ENCODE measurements around the gene SSBP2. TPM values are rescaled to one million over a fixed set of nuclear protein-coding genes. Genes with fewer than 3 reads are reported as not detected.
"Not testable (repeated sequence)": the region's sequence is repeated elsewhere in the genome, so short reads cannot be mapped to it uniquely, and the experiment has no call there.

SSBP2 gene
- total RNA-seq, 4 donors from 2014 or later = 10.9 to 22.3 (median 14.9) TPM

DNA sequence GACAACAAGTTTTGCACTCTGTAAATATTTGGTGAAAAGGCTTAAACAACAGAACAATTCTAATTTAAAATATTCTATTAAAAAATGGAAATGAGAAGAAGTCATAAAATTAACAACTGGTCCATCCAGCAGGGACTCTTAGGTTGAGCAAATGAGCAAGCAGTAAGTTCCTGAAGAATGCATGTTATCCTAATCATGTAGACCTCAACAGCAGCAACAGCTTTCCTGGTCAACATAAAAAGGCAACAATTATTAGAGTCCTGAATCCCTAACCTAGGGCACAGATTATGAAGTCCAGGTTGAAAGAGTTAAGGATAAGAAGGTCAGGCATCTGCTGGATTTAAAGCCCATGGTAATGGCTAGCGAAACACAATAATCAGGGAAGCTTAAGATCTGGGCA, 120.9 kb downstream of the SSBP2 start:
- H3K27me3 ChIP-seq = no peaks in the 10 kb centered on the region
- DNase-seq = no peak
- H3K4me1 ChIP-seq = no peaks in the 10 kb centered on the region
- no peaks in the 10 kb centered on the region for H3K36me3 ChIP-seq
- H3K9me3 ChIP-seq = no peaks in the 10 kb centered on the region
- no peak overlapping the region for H3K4me3 ChIP-seq
- H3K27ac ChIP-seq = no peak overlapping the region
- TF ChIP-seq, protein P1, sequence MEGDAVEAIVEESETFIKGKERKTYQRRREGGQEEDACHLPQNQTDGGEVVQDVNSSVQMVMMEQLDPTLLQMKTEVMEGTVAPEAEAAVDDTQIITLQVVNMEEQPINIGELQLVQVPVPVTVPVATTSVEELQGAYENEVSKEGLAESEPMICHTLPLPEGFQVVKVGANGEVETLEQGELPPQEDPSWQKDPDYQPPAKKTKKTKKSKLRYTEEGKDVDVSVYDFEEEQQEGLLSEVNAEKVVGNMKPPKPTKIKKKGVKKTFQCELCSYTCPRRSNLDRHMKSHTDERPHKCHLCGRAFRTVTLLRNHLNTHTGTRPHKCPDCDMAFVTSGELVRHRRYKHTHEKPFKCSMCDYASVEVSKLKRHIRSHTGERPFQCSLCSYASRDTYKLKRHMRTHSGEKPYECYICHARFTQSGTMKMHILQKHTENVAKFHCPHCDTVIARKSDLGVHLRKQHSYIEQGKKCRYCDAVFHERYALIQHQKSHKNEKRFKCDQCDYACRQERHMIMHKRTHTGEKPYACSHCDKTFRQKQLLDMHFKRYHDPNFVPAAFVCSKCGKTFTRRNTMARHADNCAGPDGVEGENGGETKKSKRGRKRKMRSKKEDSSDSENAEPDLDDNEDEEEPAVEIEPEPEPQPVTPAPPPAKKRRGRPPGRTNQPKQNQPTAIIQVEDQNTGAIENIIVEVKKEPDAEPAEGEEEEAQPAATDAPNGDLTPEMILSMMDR (IDR thresholded peaks at IDR 0.05) = no peak

DNA sequence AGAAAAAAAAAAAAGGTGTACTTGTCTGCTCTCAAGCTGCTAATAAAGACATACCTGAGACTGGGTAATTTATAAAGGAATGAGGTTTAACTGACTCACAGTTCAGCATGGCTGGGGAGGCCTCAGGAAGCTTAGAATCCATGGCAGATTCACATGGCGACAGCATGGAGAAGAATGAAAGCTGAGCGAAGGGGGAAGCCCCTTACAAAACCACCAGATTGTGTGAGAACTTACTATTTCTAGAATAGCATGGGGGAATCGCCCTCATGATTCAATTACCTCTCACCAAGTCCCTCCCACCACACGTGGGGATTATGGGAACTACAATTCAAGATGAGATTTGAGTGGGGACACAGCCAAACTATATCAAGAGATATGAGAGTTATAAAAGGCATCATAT, 122.8 kb downstream of the SSBP2 start:
- not testable (repeated sequence) for H3K36me3 ChIP-seq, H3K27ac ChIP-seq, H3K4me3 ChIP-seq, H3K9me3 ChIP-seq, DNase-seq, H3K27me3 ChIP-seq, H3K4me1 ChIP-seq

DNA sequence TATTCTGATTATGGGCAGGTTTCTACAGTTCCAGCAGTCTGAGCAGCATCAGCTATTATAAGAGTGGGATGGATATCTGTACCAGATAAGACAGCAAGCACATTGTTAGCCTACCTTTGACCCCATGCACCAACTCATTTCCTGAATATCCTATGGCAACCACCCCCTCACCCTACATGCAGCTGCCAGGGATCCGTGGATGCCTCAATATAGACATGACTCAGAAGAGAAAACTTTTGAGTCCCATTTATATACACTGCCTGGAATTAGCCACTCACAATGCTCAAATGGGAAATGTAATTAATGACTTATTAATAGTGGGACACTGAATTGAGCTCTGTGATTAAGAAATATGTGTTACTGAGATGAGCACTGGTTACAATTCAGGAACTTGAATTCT, 124.4 kb downstream of the SSBP2 start:
- Histone ChIP-seq H3K4me1 (no peaks in the 10 kb centered on the region), H3K4me3 (no peak overlapping the region), H3K27ac (no peak overlapping the region), H3K36me3 (no peaks in the 10 kb centered on the region), H3K27me3 (no peaks in the 10 kb centered on the region), H3K9me3 (no peaks in the 10 kb centered on the region)
- TF ChIP-seq POLR2A (IDR thresholded peaks at IDR 0.05) = no peak
- TF ChIP-seq, protein P1 (IDR thresholded peaks at IDR 0.05) = no peak
- DNase-seq = no peak

DNA sequence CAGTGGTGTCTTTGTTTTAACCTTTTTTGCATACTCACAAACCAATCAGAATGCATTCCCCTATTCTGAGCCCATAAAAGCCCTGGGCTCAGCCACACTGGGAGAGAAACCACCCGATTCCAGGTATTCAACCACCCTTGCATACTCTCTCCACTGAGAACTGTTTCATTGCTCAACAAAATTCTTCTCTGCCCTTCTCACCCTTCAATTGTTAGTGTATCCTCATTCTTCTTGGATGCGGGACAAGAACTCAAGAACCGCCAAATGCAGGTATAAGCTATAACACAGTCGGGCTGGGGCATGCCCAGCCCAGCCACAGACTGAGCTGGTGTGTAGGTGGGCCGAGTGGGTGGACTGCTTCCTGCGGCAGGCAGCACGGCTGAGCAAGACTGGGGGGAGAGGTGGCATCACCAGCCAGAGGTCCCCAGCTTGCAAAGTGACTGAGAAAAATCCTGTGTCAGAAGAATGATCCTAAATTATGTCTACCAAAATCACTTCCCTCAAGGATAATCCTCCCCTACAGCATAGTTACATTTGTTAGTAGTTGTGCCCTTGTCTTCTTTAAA, 141.0 kb downstream of the SSBP2 start:
- TF ChIP-seq, protein P1 (IDR thresholded peaks at IDR 0.05) = no peak
- TF ChIP-seq POLR2A (IDR thresholded peaks at IDR 0.05) = no peak
- no peaks in the 10 kb centered on the region for H3K27me3 ChIP-seq
- peaks cover 0 to 4% (median 0%) of the 10 kb centered on the region in 3 donors for H3K36me3 ChIP-seq
- DNase-seq = no peak
- H3K4me3 ChIP-seq = no peak overlapping the region
- no peak overlapping the region for H3K27ac ChIP-seq
- H3K4me1 ChIP-seq = no peaks in the 10 kb centered on the region
- no peaks in the 10 kb centered on the region for H3K9me3 ChIP-seq

DNA sequence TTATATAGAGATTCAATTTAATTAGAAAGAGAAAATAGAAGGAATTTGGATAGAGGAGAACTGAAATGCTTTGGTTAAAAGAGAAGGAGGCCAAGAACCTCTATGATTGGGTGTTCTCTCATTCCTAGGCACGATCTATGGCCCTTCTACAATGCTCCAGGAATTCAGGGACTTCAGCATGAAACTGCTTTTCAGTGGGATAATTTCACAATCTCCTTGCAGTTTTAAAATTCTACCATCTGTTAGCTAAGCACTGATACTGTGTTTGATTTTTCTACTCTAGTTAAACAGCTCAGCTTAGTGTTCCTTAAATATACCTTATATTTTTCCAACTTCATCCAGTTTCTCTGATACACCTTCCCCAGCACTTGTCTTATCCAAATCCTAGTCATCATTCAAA, 141.9 kb downstream of the SSBP2 start:
- peaks cover 0 to 4% (median 0%) of the 10 kb centered on the region in 3 donors for H3K36me3 ChIP-seq

DNA sequence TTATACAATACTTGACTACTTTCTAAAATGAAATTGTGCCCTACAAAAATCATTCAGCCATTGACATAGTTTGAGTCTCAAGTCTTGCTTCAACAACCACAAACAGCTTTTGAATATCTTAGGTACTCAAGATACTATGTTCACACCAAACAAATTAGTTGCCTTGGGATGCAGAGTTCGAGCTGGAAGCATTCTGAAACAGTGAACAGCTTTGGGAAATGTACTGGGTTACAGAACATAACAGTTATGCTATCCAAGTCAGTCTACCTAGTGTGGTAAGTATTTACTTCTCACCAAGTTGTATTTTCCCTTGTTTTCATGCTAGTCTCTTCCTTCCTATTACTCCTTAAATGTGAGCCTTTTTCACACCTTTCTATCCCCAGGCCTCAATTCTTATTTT, 143.2 kb downstream of the SSBP2 start:
- no peaks in the 10 kb centered on the region for H3K9me3 ChIP-seq
- no peak overlapping the region for H3K27ac ChIP-seq
- H3K4me1 ChIP-seq = no peaks in the 10 kb centered on the region
- peaks cover 0 to 8% (median 0%) of the 10 kb centered on the region in 3 donors for H3K36me3 ChIP-seq
- H3K4me3 ChIP-seq = no peak overlapping the region
- TF ChIP-seq, protein P1 (IDR thresholded peaks at IDR 0.05) = no peak
- no peak for TF ChIP-seq POLR2A (IDR thresholded peaks at IDR 0.05)
- DNase-seq = no peak
- H3K27me3 ChIP-seq = no peaks in the 10 kb centered on the region

More for the DNA sequence above, 141.9 kb downstream of the SSBP2 start:
- Histone ChIP-seq H3K4me1 (no peaks in the 10 kb centered on the region), H3K27me3 (no peaks in the 10 kb centered on the region), H3K9me3 (no peaks in the 10 kb centered on the region), H3K27ac (no peak overlapping the region), H3K4me3 (no peak overlapping the region)
- TF ChIP-seq, protein P1 (IDR thresholded peaks at IDR 0.05) = no peak
- no peak for TF ChIP-seq POLR2A (IDR thresholded peaks at IDR 0.05)
- no peak for DNase-seq

Measured in Peyer's patch (tissue), 4 donors.